NCI-H2107 (cell line): Measurements from ENCODE around the gene ABCB9.
"Not testable (repeated sequence)": the region's sequence is repeated elsewhere in the genome, so short reads cannot be mapped to it uniquely, and the experiment has no call there.

Experiments
- DNase-seq: peaks from one replicate; lab custom pipeline; 2025; lab: John Stamatoyannopoulos, UW

Gene ABCB9

DNA sequence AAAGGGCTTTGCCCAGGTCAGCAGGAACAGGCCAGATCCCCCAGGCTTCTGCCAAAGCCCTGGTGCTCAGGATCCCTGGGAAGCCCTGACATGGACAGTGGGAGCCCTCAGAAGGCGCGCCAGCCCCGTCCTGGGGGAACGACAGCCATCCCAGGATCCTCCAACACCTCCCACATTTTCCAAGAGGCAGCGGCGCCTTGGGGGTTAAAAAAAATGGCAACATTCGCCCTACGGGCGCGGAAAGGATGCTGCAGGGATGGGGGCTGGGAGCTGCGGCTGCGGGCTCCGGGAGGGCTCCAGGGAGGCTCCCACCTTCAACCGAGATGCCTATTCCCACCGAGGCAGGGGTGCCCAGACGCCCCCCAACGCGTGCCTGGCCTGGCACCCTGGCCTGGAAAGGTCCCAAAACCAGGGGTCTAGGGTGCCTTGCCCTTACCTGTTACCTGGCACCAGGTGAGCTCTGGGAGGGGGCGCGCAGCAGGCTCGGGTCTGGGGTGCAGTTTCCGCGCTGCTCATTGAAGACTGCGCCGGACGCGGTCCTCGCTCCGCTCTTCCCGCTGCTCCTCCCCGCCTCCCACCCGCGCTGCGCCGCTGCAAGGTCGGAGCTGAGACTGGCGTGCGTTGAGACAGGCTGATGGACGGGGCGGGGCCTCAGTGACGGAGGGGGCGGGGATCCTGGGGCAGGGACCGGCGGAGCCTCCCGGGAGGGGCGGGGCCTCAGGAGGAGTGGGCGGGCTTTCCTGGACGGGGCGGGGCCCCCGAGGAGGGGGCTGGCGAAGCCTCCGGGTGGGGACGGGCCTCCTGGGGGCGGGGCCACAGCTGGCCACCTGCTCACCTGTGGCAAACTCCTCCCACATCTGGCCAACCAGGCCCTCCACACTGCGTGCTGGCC, at the start of gene ABCB9:
Gene ABCB9 (minus strand): TSS at position 613 of the 892 bp plus-strand sequence. CDS start 6,228 bp downstream, outside the sequence.
- DNase-seq = peak; percentile 94

DNA sequence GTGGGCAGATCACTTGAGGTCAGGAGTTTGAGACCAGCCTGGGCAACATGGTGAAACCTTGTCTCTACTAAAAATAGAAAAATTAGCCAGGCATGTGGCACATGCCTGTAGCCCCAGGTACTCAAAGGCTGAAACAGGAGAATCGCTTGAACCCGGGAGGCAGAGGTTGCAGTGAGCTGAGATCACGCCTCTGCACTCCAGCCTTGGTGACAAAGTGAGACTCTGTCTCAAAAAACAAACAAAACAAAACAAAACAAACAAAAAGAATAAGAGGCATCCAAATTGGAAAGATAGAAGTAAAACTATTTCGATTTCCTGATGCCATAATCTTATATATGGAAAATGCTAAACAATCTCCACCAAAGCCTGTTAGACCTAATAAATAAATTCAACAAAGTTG, 48.2 kb upstream of the ABCB9 start:
- not testable (repeated sequence) for DNase-seq

DNA sequence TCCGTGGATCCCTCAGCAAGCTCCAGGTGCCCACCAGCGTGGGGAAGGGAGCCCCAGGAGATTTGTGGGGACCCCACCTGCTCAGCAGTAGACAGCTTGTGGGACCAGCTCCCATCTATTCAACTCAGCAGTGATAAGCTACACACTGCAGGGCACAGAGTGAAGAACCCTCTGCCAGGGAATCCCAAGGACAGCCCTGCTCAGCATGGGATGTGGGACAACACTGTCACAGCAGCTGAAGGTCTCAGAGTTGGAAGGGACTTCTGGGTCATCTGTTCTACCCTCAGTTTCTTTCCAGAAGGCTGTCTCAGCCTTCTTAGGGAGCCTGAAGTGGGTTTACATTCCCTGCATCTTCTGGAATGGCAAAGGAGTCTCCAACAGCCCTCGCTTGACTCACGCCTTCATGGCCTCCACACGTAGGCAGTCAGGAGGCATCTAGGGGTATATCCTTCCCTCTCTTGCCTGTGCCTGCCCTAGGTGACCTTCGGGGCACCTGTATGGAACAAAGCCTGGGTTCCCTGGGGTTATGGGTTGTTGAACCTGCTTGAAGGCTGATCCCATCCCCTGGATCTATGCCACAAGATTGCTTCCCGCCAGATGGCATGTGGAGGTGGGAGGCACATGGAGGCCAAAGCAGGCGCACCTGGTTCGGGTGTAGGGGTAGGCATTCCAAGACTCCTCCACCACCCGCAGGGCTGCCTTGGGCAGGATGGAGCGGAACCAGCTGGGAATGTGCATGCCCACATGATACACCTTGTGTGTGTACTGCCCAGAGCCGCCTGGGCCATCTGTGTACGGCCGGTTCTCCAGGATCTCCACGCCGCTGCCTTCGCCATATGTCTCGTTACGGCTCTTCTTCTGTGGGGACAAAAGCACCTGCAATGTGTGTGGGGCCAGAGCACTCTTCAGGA, 47.2 kb upstream of the ABCB9 start:
- DNase-seq = no peak

DNA sequence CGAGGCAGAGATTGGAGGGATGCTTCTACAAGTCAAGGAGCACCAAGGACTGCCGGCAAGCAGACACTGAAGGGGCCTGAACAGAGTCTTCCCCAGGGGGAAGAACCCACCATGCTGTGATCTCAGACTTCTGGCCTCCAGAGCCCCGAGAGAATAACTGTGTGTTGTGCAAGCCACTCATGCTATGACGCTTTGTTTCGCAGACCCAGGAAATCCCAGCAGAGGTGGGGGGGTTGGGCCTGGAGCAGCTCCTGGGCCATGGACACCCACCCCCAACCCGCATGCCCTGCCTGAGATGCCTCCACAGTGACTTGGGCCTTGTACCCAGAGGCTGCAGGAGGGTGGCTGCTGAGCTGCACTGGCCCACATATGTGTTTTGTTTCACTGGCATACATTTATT, 45.4 kb upstream of the ABCB9 start:
- DNase-seq = no peak

DNA sequence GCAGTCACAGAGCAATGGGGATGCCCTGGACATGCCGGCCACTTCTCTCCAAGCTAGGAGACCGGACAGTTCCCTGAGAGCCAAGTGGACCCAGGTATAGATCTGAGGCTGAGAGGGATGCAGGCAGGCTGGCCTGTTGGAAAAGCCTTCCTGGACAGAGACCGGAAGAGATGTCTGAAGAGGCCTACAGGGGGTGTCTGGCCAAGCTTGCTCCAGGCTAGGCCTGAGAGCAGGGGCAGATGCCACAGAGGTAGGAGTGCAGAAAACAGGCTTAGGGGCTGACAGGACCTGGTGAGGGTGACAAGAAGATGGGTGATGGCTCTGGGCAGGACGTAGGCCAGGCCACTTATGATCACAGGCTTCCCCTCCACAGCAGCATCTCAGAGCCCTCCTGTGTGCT, 44.4 kb upstream of the ABCB9 start:
- no peak for DNase-seq

DNA sequence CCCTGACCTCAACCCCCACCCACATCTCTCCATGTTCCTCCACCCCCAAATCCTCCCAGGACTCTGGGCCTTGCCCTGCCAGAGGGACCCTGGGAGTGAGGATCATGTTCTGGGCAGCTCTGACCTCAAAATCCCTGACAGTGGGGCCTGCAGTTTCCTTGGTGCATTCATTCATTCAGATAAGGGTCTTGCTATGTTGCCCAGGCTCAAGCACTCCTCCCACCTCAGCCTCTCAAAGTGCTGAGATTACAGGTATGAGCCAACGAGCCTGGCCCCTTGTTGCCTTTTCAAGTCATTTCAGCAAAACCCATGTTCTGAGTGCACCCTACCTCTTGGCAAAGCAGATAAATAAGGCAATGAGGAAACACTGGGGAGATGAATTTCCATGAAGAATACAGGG, 43.8 kb upstream of the ABCB9 start:
- DNase-seq = no peak

DNA sequence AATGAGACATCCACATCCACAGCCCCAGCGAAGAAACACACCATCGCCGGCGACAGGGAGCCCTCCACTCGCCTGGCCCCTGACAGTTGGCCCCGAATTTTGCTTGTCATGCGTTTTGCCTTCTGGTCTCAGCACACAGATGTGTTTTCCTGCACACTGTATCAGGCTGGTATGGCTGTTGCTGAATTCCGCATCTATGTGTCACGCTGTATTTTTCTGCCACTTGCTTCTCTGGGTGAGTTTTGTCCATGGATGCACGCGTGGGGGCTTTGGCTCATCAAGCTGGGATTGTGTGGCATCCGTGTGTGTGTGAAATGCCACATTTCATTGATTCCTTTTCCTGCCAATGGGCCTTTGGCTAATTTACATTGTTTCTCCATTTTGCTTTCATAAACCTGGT, 40.7 kb upstream of the ABCB9 start:
- DNase-seq = no peak

DNA sequence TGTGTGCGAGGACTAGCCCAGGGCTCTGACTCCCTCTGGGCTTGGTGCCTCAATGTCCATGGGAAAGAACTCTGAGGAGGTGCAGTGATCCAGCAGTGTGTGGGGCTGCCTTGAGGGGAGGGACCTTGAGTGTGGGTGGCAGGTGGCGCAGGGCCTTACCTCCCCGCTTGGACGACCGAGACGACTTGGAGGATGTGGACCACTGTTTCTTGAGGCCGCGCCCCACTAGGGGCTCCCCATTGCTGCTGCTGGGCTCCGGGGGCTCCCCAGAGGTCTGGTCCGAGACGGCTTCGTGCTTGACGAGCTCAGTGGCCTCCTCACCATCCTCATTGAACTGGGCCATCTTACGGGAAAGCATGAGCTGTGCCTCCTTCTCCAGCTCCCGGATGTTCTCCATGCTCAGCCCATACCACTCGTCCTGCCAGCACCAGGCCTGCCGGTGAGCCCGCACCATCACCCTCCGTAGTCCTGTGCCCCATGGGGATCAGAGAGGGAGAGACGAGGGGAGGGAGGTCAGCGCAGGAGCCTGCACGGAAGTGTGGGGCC, 38.9 kb upstream of the ABCB9 start:
- DNase-seq = no peak

DNA sequence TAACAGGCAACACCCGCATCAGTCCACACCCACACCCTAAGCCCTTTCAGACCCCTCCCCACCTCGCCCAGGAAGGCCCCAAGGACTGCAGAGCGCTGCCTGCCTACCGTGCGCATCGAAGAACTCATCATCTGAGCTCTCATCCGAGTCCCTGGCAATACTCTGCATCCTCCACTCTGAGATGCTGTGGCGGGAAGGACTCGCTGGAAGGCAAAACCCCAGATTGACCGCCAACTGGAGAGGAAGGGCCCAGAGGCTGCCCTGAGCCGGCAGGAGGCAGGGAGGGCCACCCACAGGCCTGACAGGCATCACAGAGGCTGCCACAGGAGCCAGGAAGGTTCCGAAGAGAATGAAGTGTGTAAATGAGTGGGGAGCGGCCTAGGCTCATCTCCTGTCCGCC, 38.0 kb upstream of the ABCB9 start:
- DNase-seq = no peak

DNA sequence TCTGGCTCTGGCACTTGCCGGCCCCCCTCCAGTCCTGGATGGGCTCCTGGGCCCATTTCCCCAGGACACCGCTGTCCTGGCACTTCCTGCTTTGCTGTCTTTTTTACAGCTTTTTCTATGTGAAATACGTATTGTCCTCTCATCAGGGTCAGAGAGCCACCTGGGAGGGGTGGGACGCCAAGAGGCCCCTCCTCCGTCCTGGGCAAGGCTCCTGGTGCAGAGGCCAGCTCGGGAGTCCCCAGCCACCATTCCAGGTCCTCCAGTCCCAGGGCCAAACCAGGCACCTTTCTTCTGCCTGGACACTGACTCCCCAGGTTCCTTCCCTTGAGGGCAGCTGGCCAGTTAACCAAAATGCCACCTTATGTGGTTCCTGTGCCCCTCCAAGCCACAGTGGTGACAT, 37.0 kb upstream of the ABCB9 start:
- no peak for DNase-seq

DNA sequence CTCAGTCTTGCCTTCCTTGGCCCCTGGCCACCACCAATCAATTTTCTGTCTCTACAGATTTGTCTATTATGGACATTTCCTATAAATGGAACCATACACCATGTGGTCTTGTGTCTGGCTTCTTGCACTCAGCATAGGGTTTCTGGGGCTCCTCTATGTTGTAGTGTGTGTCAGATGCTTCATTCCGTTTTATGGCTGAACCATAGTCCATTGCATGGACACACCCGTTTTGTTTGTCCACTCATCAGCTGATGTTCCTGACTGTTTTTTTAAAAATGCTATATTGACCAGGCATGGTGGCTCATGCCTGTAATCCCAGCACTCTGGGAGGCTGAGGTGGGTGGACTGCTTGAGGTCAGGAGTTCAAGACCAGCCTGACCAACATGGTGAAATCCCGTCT, 35.2 kb upstream of the ABCB9 start:
- no peak for DNase-seq

DNA sequence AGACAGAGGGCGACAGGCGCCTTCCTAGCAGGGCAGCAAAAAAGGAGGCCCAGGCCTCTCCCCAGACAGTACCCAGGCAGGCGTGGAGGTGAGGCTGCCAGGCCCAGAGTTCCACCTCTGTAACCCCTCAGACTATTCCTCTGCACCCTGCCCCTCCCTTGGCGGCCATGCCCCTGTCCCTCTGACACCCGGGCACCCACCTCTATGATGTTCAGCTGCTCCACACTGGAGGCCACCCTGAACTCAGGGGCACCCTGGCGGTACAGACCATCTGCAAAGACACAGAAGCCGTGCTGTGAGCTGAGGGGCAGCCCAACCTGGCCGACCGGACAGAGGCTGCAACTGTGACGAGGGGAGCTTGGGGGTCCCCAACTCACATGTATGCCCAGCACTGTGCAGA, 34.3 kb upstream of the ABCB9 start:
- DNase-seq = no peak

DNA sequence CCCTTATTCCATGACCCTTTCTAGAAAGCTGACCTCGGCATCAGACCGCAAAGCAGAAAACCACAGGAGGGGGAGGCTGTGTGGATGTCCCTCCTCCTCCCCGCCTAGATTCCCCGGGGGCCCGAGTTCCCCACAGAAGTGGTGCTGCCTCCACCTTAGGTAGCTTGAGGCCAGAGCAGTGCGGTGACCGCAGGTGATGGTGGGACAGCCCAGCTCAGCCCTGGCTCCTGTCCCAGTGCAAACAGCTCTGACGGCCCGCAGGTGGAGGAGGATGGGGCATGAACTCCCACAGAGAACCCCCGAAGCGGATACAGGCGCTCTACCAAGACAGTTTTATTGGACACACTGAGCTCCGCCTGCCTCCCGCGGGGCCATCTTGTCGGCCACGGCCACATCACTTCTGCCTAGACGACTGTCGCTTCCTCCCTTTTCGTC, 33.7 kb upstream of the ABCB9 start:
- no peak for DNase-seq

DNA sequence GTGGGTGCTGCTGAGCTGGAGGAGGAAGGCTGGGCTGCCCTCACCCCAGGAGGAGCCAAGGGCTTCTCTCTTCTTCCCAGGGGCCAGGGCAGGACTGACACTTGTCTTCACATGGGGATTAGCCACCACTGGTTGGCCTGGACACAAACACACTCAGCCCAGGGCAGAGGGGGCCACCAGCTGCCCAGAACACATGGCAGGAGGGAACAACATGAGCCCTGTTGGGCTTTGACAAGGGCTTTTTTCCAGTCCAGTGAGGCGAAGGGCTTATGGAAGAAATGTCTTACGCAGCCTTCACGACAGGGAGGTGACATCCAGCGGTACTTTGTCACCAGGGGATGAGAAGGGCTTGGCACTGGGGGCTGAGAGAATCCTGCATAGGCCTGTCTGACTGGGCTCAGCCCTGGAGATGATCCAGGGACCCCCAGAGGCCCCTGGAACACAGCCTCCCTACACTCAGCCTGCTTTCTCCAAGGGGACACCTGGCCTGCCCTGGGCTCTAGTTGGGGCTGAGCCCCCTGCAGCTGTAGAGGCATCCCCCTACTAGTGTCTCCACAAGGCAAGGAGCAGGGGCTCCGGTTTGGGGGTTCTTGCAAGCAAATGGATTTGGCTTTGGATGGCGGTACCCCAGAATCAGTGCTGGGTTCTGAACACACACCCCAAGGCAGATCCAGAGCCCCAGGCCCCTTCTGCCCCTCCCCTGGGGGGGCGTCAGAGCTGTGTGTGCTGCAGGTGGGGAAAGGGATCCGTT, 33.1 kb upstream of the ABCB9 start:
- no peak for DNase-seq

DNA sequence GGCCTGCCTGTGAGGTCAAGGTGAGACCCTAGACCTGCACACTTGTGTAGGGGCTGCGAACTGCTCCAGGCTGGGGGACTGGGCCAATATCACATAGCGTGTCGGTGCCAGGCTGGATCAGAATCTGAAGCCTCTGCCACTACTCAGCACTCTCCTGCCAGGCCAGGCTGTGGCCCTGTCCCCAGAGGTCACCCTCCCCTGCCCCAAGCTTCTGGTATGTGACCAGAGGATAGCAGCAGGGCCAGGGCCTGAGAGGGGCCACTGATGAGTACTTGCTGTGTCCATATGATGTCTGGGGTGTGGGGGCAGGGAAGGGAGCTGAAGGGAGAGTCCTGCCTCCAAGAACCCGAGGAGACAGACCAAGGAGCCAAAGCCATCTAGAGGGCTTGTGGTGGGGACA, 32.1 kb upstream of the ABCB9 start:
- no peak for DNase-seq

DNA sequence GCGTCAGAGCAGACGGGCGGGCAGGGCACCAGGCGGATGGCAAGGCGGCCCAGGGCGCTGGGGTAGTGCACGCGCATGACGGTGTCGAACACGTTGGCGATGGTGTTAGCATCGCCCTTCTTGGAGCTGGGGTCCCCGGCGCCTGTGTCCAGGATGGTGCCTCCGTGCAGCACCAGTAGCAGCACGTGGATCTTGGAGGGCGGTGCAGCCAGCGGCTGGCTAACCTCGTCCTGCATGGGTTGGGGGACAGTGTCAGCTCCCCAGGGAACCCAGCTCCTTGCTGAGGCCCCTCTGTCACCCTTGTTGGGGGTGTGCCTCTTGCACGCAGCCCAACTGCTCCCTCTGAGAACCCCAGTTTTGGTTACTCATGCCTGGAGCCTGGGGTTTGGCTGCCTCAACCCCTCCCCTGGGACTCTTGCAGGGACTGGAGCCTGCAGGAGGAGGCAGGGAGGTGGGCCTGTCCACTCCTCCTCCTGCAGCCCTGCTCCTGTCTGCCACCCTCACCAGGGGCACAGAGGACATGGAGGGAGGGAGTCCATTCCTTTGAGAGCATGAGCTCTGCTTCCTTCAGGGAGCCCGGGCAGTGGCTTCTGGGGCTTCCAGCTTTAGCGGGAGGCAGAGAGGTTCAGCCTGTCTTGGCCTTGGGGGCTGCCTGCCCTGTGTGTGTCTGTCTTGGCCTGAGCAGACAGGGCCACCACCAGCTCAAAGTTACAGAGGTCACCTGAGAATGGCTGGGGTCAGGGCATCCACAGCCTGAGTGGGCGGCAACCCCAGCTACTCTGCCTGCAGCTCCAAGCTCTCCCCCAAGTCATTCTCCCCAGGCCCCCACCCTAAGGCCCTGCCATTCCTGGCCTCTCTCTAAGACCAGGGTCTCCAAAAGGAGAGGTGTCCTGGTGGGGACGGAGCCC, 31.3 kb upstream of the ABCB9 start:
- no peak for DNase-seq

DNA sequence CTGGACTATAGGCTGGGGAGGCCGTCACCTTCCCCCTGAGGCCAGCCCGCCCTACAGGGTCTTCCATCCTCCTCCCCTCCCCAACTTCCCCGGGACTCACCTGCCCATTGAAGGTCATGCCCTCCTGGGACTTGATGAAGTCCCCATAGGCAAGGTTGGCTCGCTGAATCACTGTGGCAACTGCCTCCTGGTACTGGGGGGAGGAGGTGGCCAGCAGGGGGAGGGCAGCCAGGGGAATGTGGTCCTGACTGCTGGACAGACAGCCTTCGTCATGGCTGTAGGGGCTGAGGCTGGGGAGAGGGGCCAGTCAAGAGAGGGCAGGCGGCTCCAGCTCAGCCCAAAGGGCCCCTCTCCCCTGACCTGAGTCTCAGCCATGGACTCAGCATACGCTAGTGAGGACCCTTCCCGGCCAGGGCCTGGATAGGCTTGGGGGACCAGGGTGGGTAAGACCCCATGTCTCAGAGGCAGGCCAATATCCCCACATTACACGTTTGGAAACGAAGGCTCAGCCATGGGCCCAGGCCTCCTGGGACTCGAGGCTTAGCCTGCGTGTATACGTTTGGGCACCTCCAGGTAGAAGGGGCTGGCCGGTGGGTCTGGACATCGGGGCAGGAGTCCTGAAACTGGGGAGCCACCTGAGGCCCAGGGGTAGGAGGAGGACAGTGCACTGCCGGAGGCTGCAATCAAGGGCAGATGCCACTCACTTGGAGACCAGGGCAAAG, 30.5 kb upstream of the ABCB9 start:
- no peak for DNase-seq

DNA sequence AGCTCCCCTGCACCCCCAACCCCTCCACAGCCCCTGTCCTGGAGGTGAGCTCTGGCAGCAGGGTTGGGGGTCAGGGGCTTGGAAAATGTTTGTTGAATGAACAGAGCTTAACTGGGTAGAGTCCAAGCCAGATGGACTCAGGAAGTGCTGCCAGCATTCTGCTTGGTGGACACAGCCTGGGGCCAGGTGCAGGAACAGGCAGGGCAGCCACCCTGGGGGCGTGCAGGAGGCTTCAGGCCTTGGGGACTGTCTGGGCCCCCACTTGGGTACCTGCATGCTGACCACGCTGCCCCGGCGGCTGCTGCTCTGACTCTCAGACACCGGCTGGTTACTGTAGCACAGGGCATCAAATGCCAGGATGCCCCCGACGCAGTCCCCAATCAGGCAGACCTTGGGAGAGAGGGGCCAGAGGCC, 29.9 kb upstream of the ABCB9 start:
- DNase-seq = no peak

DNA sequence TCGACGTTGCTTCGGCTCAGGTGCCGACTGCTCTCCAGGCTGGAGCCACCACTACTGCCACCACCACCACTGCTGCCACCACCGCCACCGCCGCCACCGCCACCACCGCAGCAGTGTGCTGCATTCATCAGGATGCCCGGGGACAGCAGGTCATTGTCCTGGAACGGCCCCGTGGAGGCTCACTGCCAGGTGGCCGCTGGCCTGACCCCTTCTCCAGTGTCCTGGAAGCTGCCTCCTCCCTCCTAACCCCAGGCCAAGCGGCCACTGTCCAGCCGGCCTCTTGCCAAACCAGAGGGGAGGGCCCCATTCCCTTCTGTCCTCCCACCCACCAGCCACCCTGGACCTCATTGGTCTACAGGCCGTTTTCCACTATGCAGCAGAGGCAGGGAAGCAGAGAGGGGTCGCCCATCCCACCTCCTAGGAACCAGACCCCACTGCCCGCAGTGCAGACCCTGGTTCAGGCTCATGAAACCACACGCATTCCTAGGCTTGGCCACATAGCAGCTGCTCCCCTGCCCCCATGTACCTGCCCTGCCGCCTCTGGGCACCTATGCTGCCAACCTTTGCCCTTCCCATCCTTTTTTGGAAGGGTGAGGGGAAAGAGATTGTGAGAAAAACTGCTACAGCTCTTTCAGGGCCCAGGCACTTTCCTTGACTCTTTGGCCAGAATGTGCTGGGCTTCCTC, 29.4 kb upstream of the ABCB9 start:
- no peak for DNase-seq
